Measurements from ENCODE around the gene MFN2. TPM values are rescaled to one million over a fixed set of nuclear protein-coding genes. Genes with fewer than 3 reads are reported as not detected.

The MFN2 gene
- polyA plus RNA-seq, 1 experiment, result 43.9 TPM

DNA sequence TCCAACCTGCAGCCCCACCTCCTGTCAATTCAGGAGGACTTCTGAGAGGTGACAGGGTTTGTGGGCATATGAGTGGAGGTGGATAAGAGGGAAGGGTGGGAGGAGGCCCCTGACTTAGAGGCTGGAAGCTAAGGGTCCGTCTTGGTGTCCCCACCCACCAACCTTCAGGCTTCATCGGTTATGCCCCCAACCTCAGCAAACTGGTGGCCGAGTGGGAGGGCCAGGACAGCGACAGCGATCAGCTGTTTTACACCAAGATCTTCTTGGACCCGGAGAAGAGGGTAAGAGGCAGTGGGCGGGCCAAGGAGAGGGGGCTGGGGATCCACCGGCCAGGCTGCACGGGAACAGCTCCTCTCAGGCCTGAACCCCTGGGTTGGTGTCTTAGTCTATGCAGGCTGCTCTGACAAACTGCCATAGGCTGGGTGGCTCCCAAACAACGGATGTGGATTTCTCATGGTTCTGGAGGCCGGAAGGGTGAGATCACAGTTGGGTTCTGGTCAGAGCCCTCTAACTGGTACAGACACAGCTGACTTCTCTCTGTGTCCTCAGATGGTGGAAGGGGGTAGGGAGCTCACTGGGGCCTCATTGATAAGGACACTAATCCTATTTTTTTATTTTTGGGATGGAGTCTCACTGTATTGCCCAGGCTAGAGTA is 27.7 kb upstream of the MFN2 start:
- ChIA-PET CTCF (no interaction called here), POLR2A (interaction anchor here (1.1 kb wide), 1 partner anchor 44 kb away, joined by 3 read pairs; no protein-coding TSS in a partner anchor)
- TF ChIP-seq, protein P1, sequence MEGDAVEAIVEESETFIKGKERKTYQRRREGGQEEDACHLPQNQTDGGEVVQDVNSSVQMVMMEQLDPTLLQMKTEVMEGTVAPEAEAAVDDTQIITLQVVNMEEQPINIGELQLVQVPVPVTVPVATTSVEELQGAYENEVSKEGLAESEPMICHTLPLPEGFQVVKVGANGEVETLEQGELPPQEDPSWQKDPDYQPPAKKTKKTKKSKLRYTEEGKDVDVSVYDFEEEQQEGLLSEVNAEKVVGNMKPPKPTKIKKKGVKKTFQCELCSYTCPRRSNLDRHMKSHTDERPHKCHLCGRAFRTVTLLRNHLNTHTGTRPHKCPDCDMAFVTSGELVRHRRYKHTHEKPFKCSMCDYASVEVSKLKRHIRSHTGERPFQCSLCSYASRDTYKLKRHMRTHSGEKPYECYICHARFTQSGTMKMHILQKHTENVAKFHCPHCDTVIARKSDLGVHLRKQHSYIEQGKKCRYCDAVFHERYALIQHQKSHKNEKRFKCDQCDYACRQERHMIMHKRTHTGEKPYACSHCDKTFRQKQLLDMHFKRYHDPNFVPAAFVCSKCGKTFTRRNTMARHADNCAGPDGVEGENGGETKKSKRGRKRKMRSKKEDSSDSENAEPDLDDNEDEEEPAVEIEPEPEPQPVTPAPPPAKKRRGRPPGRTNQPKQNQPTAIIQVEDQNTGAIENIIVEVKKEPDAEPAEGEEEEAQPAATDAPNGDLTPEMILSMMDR (IDR thresholded peaks at IDR 0.05; ENCODE audit: low read depth, low read length), result no peak
- Histone ChIP-seq H3K27ac (ENCODE audit: low read depth, low read length) (no peak overlapping the region), H3K27me3 (ENCODE audit: control insufficient read depth, insufficient read depth, low read length) (no peaks in the 10 kb centered on the region), H3K9me3 (ENCODE audit: control insufficient read depth, insufficient read depth, low read length) (no peaks in the 10 kb centered on the region), H3K4me3 (ENCODE audit: low read depth, low read length) (no peak overlapping the region)
- no peak for DNase-seq (ENCODE audit: low read depth, low spot score)

DNA sequence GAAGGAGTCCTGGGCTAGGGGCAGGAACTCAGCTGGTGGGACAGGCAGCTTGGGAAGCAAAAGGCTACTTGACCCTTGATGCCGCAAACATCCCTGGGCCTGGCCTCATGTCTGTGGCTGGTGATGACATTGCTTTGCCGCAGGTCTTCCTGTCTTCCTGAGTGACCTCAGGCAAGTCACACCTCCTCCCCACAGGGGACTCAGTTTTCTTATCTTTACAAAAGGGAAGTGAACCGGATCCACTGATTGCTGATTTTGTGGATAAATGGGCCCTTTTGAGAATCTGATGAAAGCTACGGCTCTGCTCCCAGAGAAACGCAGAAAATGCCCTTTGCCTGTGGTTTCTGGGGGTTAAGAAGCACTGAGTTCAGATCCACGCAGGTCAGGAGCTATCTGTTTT is 25.0 kb upstream of the MFN2 start:
- Histone ChIP-seq H3K4me3 (ENCODE audit: low read depth, low read length) (no peak overlapping the region), H3K27me3 (ENCODE audit: control insufficient read depth, insufficient read depth, low read length) (no peaks in the 10 kb centered on the region), H3K27ac (ENCODE audit: low read depth, low read length) (no peak overlapping the region), H3K9me3 (ENCODE audit: control insufficient read depth, insufficient read depth, low read length) (no peaks in the 10 kb centered on the region)
- POLR2A ChIA-PET, result interaction anchor here (0.7 kb wide), 1 partner anchor 113 kb away, joined by 4 read pairs; no protein-coding TSS in a partner anchor
- DNase-seq (ENCODE audit: low read depth, low spot score), result no peak
- TF ChIP-seq, protein P1 (IDR thresholded peaks at IDR 0.05; ENCODE audit: low read depth, low read length), result no peak
- CTCF ChIA-PET, result no interaction called here

DNA sequence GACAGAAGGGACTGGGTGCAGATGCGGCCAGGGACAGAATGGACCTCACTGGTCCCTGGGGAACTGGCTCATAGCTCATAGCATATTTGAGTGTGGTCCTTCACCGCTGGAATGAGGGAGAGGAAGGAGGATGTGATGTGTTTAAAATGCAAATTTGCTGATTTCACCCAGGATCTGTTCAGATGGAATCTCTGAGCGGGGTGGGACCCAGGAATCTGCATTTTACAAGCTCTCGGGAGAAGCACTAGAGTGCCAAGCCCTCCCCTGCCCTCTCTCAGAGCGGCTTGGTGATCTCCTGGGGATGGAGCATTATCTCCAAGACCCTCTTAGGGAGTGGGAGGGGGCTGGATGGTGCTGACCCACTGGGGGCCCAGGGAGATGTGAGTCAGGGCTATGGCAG is 22.8 kb upstream of the MFN2 start:
- Histone ChIP-seq H3K4me3 (ENCODE audit: low read depth, low read length) (no peak overlapping the region), H3K9me3 (ENCODE audit: control insufficient read depth, insufficient read depth, low read length) (no peaks in the 10 kb centered on the region), H3K27ac (ENCODE audit: low read depth, low read length) (no peak overlapping the region), H3K27me3 (ENCODE audit: control insufficient read depth, insufficient read depth, low read length) (no peaks in the 10 kb centered on the region)
- TF ChIP-seq, protein P1 (IDR thresholded peaks at IDR 0.05; ENCODE audit: low read depth, low read length), result no peak
- ChIA-PET CTCF (no interaction called here), POLR2A (no interaction called here)
- no peak for DNase-seq (ENCODE audit: low read depth, low spot score)

DNA sequence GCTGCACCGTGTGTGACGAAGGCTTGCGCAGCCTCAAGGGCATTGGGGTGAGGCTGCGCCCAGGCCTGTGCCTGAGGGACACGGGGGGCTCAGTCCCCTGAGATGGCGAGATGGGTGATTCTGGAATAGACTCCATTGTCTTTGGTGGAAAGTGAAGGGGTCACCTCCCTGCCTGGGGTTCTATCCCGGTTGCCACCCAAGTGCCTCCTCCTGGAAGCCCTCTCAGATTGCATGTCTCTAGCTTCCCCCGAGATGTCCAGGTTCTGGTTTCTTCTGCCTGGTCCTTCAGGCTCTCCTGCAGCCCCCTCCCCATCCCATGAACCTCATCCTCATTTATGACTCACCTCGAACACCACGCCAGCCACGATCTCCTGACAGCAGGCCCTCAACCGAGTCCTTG is 22.3 kb upstream of the MFN2 start:
- H3K27me3 ChIP-seq (ENCODE audit: control insufficient read depth, insufficient read depth, low read length), result no peaks in the 10 kb centered on the region
- no peak overlapping the region for H3K27ac ChIP-seq (ENCODE audit: low read depth, low read length)
- TF ChIP-seq, protein P1 (IDR thresholded peaks at IDR 0.05; ENCODE audit: low read depth, low read length), result no peak
- H3K4me3 ChIP-seq (ENCODE audit: low read depth, low read length), result no peak overlapping the region
- no peaks in the 10 kb centered on the region for H3K9me3 ChIP-seq (ENCODE audit: control insufficient read depth, insufficient read depth, low read length)
- DNase-seq (ENCODE audit: low read depth, low spot score), result no peak
- ChIA-PET POLR2A (no interaction called here), CTCF (no interaction called here)

DNA sequence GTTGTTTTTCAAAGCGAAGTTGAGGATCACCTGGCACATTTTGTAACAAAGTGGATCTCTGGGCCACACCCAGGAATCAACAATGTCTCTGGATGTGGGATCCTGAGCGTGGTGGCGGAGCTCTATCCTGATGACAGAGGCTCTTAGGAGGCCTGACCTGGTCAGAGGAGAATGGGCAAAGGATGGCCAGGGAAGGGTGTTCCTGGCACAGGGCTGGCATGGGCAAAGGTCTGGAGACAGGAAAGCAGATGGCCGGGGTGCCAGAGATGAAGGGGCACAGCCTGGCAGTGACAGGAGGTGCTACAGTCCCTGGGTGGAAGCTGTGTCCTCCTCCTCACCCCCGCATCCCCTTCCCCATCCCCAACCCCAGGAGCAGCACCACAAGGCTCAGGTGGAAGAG is 20.0 kb upstream of the MFN2 start:
- Histone ChIP-seq H3K4me3 (ENCODE audit: low read depth, low read length) (no peak overlapping the region), H3K27ac (ENCODE audit: low read depth, low read length) (no peak overlapping the region), H3K9me3 (ENCODE audit: control insufficient read depth, insufficient read depth, low read length) (no peaks in the 10 kb centered on the region), H3K27me3 (ENCODE audit: control insufficient read depth, insufficient read depth, low read length) (no peaks in the 10 kb centered on the region)
- CTCF ChIA-PET, result no interaction called here
- no peak for DNase-seq (ENCODE audit: low read depth, low spot score)
- TF ChIP-seq, protein P1 (IDR thresholded peaks at IDR 0.05; ENCODE audit: low read depth, low read length), result no peak
- POLR2A ChIA-PET, result no interaction called here

Measured in AG04450 (cell line).